Mesothelial cell of epicardium (in vitro differentiated cells): ENCODE measurements around the gene PGBD4. TPM values are rescaled to one million over a fixed set of nuclear protein-coding genes. Genes with fewer than 3 reads are reported as not detected.

Experiments
- DNase-seq, 2 experiments: peaks; one replicate each; pipeline ENCODE4 v3.0.0; 2021; ENCODE audit warnings: low spot score in 2 of 2; ENCODE audit not compliant: unreplicated experiment in 2 of 2
- H3K27ac Mint-ChIP-seq: 2 replicates; pipeline ENCODE4 v1.8.0; 2021; ENCODE audit warnings: mixed read lengths
- H3K27me3 Mint-ChIP-seq: 2 replicates; pipeline ENCODE4 v1.8.0; 2021; ENCODE audit warnings: low read depth, mixed read lengths
- H3K36me3 Mint-ChIP-seq: 2 replicates; pipeline ENCODE4 v1.8.0; 2021; ENCODE audit warnings: mixed read lengths
- H3K4me1 Mint-ChIP-seq: 2 replicates; pipeline ENCODE4 v1.8.0; 2021; ENCODE audit warnings: mixed read lengths
- H3K4me3 Mint-ChIP-seq: 2 replicates; pipeline ENCODE4 v1.8.0; 2021; ENCODE audit warnings: mild to moderate bottlenecking, moderate library complexity, mixed read lengths
- H3K9me3 Mint-ChIP-seq: 2 replicates; pipeline ENCODE4 v1.8.0; 2021; ENCODE audit warnings: mixed read lengths
- total RNA-seq: library from RNA; stranded (reverse); gene quantifications from 3 replicates; pipeline ENCODE4 v1.2.1, GENCODE V29; 2021
- TF ChIP-seq, protein P1 (sequence below): fragments of 200-600 bp; sonication (generic); IDR thresholded peaks from one replicate; pipeline ENCODE4 v1.5.0; 2021; ENCODE audit warnings: antibody characterized with exemption; ENCODE audit not compliant: unreplicated experiment

Gene PGBD4
- total RNA-seq, 1 donor from 2014 or later, result 1.5 TPM

DNA sequence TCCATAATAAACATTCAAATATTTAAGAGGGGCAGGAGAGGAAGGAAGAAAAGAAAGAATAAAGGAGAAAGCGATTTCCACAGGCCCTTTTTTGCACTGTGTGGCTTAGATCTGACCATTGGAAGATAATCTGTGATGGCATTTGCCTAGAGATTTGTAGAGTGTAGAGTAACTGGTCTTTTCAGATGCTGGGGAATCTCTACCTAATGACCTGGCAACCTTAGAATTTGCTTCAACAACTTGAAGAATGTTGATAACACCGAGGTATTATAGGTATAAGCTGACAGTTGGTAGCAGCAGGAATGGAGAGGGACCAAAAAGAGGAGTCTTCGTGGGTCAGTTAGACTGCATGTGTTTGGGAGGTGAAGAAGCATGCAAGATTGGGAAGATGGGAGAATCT is 41.9 kb upstream of the PGBD4 start:
- Mint-ChIP-seq H3K36me3 (no peaks in the 10 kb centered on the region), H3K4me3 (no peak overlapping the region), H3K4me1 (peaks cover 8% of the 10 kb centered on the region), H3K9me3 (no peaks in the 10 kb centered on the region), H3K27ac (no peak overlapping the region), H3K27me3 (peaks cover 2% of the 10 kb centered on the region)
- DNase-seq, result no peak
- TF ChIP-seq, protein P1, sequence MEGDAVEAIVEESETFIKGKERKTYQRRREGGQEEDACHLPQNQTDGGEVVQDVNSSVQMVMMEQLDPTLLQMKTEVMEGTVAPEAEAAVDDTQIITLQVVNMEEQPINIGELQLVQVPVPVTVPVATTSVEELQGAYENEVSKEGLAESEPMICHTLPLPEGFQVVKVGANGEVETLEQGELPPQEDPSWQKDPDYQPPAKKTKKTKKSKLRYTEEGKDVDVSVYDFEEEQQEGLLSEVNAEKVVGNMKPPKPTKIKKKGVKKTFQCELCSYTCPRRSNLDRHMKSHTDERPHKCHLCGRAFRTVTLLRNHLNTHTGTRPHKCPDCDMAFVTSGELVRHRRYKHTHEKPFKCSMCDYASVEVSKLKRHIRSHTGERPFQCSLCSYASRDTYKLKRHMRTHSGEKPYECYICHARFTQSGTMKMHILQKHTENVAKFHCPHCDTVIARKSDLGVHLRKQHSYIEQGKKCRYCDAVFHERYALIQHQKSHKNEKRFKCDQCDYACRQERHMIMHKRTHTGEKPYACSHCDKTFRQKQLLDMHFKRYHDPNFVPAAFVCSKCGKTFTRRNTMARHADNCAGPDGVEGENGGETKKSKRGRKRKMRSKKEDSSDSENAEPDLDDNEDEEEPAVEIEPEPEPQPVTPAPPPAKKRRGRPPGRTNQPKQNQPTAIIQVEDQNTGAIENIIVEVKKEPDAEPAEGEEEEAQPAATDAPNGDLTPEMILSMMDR, result no peak

DNA sequence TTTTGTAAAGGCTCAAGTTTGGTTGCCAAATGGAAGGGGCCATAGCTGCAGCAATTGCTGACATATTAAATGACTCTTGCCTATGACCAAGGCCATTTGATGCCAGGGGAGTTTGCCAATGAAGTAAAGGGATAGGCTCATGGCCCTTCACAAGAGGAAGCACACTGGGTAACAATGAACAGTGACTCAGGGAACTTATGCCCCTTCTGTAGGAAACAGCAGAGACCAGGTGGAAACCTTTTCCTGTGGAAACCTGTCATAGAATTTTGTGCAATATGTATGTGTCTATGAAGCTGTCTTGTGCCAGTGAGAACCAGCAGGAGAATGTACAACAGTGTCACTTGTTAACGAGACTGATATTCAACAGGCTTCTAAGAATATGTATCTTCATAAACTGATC is 37.4 kb upstream of the PGBD4 start:
- DNase-seq, result no peak
- Mint-ChIP-seq H3K9me3 (no peaks in the 10 kb centered on the region), H3K36me3 (no peaks in the 10 kb centered on the region), H3K4me3 (no peak overlapping the region), H3K4me1 (no peaks in the 10 kb centered on the region), H3K27ac (no peak overlapping the region), H3K27me3 (peaks cover 2% of the 10 kb centered on the region)
- TF ChIP-seq, protein P1, result no peak

DNA sequence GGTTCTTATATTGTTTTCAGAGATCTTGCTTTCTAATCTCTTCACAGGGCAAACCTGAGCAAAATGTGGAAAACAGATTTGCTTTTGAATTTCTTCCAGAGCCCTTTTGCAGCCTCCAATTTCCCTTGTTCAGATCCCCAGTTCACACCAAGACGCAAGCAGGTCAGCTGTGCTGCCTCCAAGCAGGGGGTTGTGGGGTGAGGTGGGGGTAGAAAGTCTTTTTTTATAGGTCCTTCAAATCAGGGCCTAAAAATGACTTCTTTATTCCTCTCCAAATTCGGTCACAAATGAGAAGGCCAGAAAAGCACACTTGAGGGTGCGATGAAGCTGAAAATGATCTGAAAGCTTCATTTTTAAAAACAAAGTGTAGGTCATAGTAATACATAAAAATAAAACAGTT is 36.6 kb upstream of the PGBD4 start:
- Mint-ChIP-seq H3K27ac (no peak overlapping the region), H3K9me3 (no peaks in the 10 kb centered on the region), H3K4me3 (no peak overlapping the region), H3K4me1 (no peaks in the 10 kb centered on the region), H3K36me3 (no peaks in the 10 kb centered on the region), H3K27me3 (peaks cover 4% of the 10 kb centered on the region)
- DNase-seq, result no peak
- TF ChIP-seq, protein P1, result no peak

DNA sequence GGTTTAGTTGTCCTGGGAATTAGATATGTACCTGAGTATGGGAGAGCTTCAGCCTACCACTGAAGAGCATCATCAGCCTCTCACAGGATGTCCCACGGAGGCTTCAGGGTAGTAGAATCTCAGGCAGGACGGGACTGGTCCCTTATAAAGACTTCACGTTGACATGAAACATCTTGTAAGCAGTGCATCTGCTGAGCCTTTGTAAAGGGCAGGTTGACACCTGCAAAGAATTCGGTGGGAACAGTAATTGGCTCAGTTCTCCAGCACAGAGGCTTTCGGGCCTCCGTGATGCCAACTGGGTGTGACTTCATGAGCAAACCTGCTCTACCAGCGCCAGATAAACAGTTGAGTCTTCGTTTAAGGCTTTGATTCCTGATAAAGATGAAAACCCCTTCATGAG is 35.9 kb upstream of the PGBD4 start:
- Mint-ChIP-seq H3K4me1 (no peaks in the 10 kb centered on the region), H3K9me3 (no peaks in the 10 kb centered on the region), H3K36me3 (no peaks in the 10 kb centered on the region), H3K4me3 (no peak overlapping the region), H3K27me3 (peaks cover 4% of the 10 kb centered on the region), H3K27ac (no peak overlapping the region)
- TF ChIP-seq, protein P1, result no peak
- no peak for DNase-seq

DNA sequence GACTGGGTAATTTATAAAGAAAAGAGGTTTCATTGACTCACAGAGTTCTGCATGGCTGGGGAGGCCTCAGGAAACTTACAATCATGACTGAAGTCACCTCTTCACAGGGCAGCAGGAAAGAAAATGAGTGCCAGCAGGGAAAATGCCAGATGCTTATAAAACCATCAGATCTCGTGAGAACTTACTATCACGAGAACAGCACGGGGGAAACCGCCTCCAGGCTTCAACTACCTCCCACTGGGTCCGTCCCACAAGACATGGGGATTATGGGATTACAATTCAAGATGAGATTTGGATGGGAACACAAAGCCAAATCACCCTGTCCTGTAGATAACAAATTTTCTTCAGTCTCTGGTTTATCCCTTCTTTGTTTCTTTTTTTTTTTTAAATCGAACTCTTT is 31.9 kb upstream of the PGBD4 start:
- no peaks in the 10 kb centered on the region for H3K36me3 Mint-ChIP-seq
- no peak overlapping the region for H3K4me3 Mint-ChIP-seq
- no peak for DNase-seq
- no peak overlapping the region for H3K27ac Mint-ChIP-seq
- TF ChIP-seq, protein P1, result no peak
- no peaks in the 10 kb centered on the region for H3K9me3 Mint-ChIP-seq
- peaks cover 4% of the 10 kb centered on the region for H3K27me3 Mint-ChIP-seq
- no peaks in the 10 kb centered on the region for H3K4me1 Mint-ChIP-seq

DNA sequence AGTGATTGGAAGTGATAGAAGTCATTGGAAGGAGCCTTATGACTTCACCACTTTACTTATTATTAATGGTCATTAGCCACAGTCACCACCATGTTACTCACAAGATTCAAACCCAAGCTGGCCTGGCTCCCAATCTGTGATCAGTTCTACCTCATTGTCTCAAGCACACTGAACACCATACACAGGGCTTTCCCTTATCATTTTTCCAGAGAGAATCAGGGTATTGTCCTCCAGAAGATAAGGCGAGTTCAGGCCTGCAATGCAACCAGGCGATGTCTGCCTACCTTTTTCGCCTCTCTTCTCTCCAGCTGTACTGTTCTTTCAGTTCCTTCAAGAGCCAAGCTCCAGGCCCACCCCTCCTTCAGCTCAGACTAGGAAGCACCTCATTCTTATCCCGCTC is 25.1 kb upstream of the PGBD4 start:
- Mint-ChIP-seq H3K9me3 (no peaks in the 10 kb centered on the region), H3K4me3 (no peak overlapping the region), H3K36me3 (no peaks in the 10 kb centered on the region), H3K4me1 (no peaks in the 10 kb centered on the region), H3K27me3 (peaks cover 2% of the 10 kb centered on the region), H3K27ac (no peak overlapping the region)
- TF ChIP-seq, protein P1, result no peak
- no peak for DNase-seq
